ES-I3 (cell line): Measurements from ENCODE around the gene PYROXD2.
"Not testable (repeated sequence)": the region's sequence is repeated elsewhere in the genome, so short reads cannot be mapped to it uniquely, and the experiment has no call there.

ENCODE experiments used
- H3K36me3 ChIP-seq: 2 replicates; pipeline ENCODE4 v1.6.1; 2013; ENCODE audit warnings: mild to moderate bottlenecking, low read length, control low read depth, moderate library complexity; ENCODE audit not compliant: insufficient read depth
- H3K4me1 ChIP-seq: 2 replicates; pipeline ENCODE4 v1.6.1; 2013; ENCODE audit warnings: mild to moderate bottlenecking, control low read depth, low read length; ENCODE audit not compliant: insufficient read depth
- H3K9ac ChIP-seq: 2 replicates; pipeline ENCODE4 v1.6.1; 2013; ENCODE audit warnings: low read depth, mild to moderate bottlenecking, low read length, moderate library complexity
- H3K9me3 ChIP-seq: 2 replicates; pipeline ENCODE4 v1.6.1; 2013; ENCODE audit warnings: mild to moderate bottlenecking, low read length, moderate library complexity; ENCODE audit not compliant: control insufficient read depth, insufficient read depth

Gene PYROXD2

DNA sequence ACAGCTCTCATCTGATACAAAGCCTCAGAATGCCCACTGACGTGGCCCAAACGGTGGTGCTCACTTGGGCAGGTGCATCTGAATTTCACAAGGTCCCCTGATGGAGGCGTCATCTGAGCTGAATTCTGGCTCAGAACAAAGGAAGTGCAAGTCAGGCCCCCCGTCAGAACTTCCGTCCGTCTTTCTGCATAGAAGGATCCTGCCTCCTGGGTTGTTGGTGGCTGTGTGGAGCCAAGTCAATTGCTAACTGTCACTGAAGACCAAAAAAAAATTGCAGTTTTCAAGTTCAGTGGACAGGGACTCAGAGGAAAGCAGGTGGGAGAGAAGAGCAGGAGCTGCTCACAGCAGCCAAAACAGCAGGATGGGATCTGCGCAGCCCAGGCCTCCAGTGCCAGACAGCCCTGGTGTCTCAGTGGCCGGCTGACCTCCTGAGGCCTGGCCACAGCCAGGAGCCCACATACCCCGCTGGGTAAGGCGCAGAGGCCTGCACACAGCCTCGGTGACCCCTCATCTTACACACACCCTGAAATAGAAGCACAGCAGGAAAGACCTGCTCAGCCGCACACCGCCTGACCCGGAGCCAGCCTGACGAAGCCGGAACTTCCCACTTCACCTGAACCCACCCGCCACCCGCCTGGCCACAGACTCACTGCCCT lies 49.4 kb downstream of the PYROXD2 start:
- no peaks in the 10 kb centered on the region for H3K4me1 ChIP-seq

DNA sequence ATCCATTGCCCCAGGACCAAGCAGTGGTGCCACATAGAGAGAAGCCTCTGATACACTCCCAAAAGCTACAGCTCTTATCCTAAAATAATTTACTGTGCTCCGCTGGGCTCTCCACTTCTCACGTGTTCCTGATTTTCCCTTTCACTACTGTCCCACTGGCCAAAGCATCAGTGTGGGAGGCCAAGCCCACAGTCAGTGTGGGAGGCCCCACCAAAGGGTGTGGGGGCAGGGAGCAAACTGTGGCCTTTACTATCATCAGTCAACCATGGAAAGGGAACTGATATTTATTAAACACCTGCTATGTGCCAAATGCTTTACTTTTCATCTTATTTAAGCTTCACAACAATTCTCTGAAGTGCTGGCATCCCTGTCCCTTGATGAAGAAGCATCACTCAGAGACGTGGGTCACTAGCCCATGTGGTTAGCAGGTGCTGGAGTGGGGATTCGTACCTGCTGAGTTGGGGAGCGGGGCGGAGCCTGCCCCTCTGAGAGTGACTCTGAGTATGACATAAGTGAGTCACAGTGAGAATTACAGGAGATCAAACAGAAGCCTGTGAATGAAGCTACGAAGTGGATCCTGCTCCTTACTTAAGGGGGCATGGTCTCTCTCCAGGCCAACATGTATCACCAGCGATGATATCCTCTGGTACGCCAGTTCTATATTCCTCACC lies 50.4 kb downstream of the PYROXD2 start:
- Histone ChIP-seq H3K9ac (no peak overlapping the region), H3K9me3 (no peaks in the 10 kb centered on the region), H3K4me1 (no peaks in the 10 kb centered on the region), H3K36me3 (no peaks in the 10 kb centered on the region)

More for the DNA sequence above, 49.4 kb downstream of the PYROXD2 start:
- H3K9me3 ChIP-seq: no peaks in the 10 kb centered on the region
- H3K36me3 ChIP-seq: no peaks in the 10 kb centered on the region
- no peak overlapping the region for H3K9ac ChIP-seq

DNA sequence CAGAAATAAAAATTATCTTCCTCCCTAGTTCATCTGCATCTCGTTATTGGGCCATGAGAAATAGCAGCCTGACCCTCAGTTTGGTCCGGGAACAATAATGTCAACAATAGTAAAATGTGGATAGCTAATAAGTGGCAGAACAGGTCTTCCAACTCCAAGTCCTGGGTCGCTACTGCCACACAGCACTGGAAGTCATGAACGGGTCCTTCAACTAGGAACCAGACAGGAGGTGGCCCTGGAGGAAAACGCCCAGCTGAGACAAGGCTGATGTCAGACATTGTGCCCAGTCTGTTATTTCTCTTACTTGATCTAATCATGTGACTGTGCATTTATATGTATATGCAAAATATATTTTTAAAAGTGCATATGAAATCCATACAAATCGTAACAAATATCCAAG lies 51.8 kb downstream of the PYROXD2 start:
- Histone ChIP-seq H3K36me3 (no peaks in the 10 kb centered on the region), H3K9ac (no peak overlapping the region), H3K4me1 (no peaks in the 10 kb centered on the region), H3K9me3 (no peaks in the 10 kb centered on the region)

DNA sequence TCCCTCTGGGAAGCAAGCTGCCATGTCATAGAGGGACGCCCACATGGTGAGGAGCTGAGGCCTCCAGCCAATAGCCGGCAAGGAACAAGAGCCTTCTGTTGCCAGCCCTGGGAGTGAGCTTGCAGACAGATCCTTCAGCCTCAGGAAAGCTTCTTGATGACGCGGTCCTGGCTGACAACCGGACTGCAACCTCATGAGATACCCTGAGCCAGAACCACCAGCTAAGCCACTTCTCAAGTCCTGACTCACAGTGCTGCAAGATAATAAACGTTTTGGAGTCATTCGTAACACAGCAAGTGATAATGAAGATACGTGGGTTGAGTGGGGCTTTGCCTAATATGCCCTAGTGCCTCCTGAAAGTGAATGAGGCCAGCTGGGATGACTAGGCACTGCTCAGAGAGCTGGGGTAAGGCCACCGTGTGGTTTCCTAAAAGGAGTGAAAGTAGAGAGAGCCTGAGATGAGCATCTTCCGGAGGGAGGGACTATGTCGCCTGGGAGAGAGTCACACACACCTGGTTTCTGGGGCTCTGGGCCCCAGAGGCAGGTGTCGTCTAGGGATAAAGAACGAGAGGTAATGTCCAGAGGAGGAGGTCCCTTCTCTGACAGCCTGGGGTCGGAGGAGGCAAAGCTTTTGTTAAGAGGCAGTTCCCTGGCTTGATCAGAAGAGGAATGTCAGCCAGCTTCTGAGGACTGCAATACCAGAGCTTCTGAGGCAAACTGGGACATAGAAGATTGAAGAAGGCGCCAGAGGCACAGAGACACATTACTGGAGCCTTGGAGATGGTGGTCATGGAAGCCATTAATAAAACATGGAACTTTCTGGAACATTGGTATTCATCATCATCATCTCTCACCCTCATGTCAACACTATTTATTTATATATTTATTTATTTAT lies 53.6 kb downstream of the PYROXD2 start:
- no peaks in the 10 kb centered on the region for H3K36me3 ChIP-seq
- no peaks in the 10 kb centered on the region for H3K4me1 ChIP-seq
- no peaks in the 10 kb centered on the region for H3K9me3 ChIP-seq
- H3K9ac ChIP-seq: no peak overlapping the region

DNA sequence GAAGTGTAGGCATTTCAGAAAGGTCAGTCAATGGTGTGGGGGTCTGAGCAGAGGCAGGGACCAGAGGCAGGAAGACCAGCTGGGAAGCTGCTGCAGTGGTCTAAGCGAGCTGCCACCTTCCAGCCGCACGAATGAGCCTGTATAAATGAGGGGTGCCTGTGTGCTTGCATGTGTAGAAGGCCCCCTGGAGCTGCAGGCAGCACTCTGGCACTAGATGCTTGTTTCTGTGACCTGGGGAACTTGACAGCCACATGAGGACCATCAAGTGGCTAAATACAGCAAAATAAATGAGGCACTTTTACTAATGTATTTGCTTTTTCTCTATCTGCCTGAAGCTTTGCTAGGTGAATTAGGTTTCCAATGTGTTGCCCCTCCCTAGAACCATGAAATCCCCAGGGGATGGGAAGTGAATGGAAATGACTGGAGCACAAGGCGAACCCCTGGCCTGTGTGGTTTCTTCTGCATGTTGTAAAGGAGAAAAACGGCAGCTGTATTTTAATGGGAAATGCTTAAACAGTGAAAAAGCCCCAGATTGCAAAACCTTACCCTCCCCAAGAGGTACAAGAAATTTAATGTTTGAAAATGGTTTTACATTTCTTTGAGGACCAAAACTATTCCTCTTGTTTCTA lies 57.7 kb downstream of the PYROXD2 start:
- no peaks in the 10 kb centered on the region for H3K9me3 ChIP-seq
- H3K4me1 ChIP-seq: no peaks in the 10 kb centered on the region
- H3K36me3 ChIP-seq: no peaks in the 10 kb centered on the region
- H3K9ac ChIP-seq: no peak overlapping the region

DNA sequence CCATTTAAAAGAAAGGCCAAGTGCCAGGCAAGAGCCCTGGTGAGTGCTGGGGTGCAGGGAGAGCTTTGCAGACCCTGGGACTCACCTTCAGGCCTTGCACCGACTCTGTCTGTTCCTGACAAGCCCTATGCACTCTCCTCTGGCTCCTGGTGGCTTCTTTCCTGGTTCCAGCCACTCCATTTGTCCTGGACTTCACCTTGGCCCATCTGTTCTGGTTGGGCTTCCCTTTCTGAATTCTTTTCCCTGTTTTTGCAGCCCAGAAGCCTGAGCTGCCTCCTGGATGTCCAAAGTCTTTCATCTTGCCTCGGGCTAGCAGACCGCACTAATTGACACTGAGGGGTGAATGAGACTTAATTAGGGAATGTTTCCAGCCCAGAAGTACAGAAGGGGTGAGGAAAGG lies 60.5 kb downstream of the PYROXD2 start:
- no peaks in the 10 kb centered on the region for H3K36me3 ChIP-seq
- no peaks in the 10 kb centered on the region for H3K4me1 ChIP-seq
- H3K9ac ChIP-seq: no peak overlapping the region
- no peaks in the 10 kb centered on the region for H3K9me3 ChIP-seq

DNA sequence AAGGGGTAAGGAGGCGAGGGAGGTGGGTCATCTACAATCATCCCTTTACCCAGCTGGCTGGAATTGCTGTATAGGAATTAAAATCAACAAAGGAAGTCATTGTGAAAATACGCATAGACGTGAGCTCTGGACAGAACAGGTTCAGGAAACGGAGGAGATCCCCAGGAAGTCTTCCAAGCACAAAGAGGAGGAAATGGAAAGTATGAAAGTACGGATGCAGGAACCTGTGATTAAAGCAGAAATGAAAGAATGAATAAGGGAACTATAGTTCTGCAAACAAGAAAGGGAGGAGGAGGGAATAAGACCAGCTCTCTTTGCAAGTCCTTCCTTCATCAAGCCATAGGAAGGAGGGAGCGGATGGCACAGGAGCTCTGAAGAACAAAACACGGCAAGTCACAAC lies 61.8 kb downstream of the PYROXD2 start:
- Histone ChIP-seq H3K9ac (no peak overlapping the region), H3K4me1 (no peaks in the 10 kb centered on the region), H3K36me3 (no peaks in the 10 kb centered on the region), H3K9me3 (no peaks in the 10 kb centered on the region)

DNA sequence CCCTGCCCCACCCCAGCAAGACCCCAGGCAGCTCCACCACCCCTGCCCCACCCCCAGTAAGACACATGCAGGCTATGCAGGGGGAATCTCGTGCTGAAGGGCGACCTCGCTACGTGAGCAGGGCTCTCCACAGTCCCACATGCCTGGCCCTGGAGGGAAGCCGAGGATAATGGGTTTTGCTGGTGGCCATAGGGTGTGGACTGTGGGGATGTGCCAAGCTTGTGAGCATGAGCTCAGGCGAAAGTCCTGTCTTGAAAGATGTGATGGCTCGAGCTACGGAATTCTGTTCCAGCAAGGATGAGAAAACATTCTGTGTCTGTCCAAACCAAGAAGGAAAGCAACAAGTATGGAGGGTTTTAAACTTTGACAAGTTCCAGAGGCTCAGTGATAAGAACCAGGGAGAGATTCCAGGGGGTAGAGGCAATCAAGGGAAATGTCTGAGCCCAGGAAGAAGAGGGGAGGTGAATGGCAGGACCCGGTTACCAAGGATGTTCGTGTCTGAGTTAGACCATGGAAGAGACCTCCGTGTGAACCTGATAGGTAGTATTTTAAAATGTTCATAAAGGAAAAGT lies 63.1 kb downstream of the PYROXD2 start:
- Histone ChIP-seq H3K9me3 (no peaks in the 10 kb centered on the region), H3K9ac (no peak overlapping the region), H3K4me1 (no peaks in the 10 kb centered on the region), H3K36me3 (no peaks in the 10 kb centered on the region)

DNA sequence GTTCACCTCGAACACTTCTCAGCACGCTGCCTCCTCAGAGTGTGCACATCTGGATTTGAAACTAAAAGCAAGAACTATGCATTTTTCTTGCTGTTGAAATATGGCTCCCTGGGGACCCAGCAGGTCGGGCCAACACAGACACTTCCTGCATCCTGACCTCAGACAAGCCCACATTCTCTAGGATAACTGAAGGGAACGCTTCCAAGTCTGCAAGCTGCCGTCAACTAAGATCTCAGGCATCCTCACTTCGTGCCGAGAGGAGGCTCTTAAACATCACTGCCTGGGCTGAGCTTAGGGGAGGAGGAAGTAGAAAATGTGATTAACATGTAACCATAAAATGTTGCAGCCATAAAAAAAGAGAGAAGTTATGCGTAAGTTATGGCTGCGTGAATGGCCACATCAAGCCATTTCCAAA lies 65.5 kb downstream of the PYROXD2 start:
- H3K9ac ChIP-seq: no peak overlapping the region
- no peaks in the 10 kb centered on the region for H3K9me3 ChIP-seq
- no peaks in the 10 kb centered on the region for H3K36me3 ChIP-seq
- H3K4me1 ChIP-seq: no peaks in the 10 kb centered on the region

DNA sequence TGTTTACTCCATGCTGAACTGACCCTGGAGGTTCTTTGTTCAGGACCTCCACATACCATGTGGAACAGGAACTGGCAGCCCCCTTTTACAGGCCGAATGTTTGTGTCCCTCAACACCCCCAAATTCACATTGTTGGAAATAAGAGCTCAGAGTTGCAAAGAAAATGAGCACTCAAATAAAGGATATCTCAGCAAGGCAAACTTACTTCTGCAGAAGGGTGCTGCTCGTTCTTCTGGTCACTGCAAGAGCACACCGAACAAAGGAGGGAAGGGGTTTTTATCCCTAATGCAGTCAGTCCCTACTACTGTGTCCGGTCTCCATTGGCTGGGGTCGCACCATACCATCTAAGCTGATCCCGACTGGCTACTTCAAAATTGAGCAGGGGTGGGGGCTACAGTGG lies 68.1 kb downstream of the PYROXD2 start:
- Histone ChIP-seq H3K4me1 (no peaks in the 10 kb centered on the region), H3K9me3 (no peaks in the 10 kb centered on the region), H3K9ac (no peak overlapping the region), H3K36me3 (no peaks in the 10 kb centered on the region)

DNA sequence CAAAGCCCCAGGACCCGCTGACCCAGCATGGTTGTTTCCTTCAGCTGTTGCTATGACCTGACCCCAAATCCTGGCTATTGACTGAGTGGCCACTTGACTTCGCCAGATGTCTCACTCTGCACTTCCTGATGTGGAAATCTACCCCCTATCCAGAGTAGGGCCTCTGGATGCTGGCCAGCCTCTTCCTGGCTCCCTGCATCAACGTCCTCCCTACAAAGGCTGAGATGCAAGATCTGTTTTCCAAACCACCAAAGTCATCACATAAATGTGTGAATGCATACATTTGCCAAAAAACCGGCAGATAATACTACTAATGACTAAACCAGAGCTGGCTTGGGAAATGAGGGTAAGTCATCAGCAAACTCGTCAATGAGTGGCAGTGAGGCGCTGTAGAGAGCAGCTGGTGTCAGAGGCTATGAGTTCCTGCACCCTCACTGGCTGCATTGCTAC lies 70.4 kb downstream of the PYROXD2 start:
- Histone ChIP-seq H3K36me3 (no peaks in the 10 kb centered on the region), H3K9me3 (no peaks in the 10 kb centered on the region), H3K9ac (no peak overlapping the region), H3K4me1 (peaks cover 3% of the 10 kb centered on the region; the same call in 1 of the 2 replicates)

DNA sequence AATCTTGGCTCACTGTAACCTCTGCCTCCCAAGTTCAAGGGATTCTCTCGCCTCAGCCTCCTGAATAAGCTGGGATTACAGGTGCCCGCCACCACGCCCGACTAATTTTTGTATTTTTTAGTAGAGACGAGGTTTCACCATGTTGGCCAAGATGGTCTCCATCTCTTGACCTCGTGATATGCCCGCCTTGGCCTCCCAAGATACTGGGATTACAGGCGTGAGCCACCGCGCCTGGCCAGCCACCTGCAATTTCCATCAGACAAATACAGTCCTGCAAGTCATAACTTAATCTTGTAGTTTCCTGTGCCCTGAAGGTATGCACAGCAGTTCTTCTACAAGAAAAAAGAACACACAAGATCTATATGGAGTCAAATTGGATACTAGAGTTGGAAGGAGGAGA lies 73.3 kb downstream of the PYROXD2 start:
- not testable (repeated sequence) for H3K4me1 ChIP-seq, H3K36me3 ChIP-seq, H3K9me3 ChIP-seq, H3K9ac ChIP-seq

DNA sequence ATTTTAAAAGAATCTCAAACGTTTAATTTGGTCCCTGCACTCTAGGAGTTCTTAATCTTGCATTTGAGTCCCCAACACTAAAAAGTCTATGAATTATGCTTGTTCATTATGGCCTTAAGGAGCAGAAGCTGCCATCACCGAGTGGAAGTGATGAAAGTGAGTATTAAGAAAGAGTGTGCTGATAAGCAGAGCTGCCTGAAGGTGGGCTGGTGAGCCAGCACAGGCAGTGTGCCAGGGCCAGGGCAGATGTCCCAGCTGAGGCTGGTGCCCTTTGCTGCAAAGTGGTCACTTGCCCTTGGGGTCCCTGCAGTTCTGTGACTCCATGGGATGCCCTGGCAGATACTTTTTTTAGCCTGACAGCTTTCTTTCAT lies 74.1 kb downstream of the PYROXD2 start:
- no peak overlapping the region for H3K9ac ChIP-seq
- H3K9me3 ChIP-seq: no peaks in the 10 kb centered on the region
- no peaks in the 10 kb centered on the region for H3K36me3 ChIP-seq
- H3K4me1 ChIP-seq: peaks cover 3% of the 10 kb centered on the region; the same call in 1 of the 2 replicates
